Mammary epithelial cell (primary cell): ENCODE data around the gene PANK1.

ENCODE experiments used
- EZH2 ChIP-seq: IDR thresholded peaks from 2 replicates; pipeline ENCODE4 v1.6.1; 2012; ENCODE audit warnings: low read length, inconsistent platforms, borderline replicate concordance
- TF ChIP-seq, protein P1 (sequence below), 2 donors: IDR thresholded peaks in 1 of 2; conservative IDR thresholded peaks in 1 of 2; 2 replicates each; pipeline ENCODE4 v1.5.1; 2011 to 2012; ENCODE audit warnings: inconsistent platforms in 2 of 2, low read length in 2 of 2, mild to moderate bottlenecking in 2 of 2, control low read depth in 1 of 2, low read depth in 1 of 2; ENCODE audit not compliant: insufficient read depth in 1 of 2; ENCODE audit errors: extremely low read depth in 1 of 2

DNA sequence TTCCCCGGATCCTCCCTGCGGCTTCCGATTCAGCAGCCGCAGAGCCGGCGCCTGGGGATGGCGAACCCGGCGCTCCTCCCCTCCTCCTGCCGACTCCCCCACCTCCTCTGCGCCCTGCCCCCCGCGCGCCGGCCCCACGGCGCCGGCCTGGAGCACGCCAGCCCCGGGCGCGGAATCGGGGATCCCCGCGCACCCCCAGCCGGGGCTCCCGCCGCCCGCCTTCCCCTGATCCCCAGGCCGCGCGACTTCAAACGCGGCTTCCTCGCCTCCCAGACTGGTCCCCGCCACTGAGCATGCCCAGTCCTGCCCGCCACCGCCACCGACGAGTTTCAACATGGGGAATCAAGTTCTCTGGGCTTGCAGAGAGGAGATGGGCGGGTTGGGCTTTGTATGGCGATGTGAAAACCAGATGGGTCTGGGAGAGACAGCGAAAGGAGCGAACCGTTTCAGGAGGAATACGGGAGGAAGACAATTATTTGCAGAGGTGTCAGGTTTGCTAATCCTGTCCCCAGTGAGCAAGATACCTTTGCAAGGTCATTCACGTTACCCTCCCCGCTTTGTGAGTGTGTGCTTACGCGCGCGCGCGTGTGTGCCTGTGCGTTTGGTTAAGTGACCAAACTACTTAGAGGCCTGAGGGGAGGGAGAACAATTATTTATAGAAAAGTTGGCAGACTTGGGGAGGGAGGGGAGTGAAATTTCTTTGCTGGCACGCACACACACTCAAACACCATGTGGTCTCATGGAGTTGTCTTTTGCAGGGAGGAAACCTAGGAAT lies at the start of gene PANK1:
- TF ChIP-seq, protein P1, sequence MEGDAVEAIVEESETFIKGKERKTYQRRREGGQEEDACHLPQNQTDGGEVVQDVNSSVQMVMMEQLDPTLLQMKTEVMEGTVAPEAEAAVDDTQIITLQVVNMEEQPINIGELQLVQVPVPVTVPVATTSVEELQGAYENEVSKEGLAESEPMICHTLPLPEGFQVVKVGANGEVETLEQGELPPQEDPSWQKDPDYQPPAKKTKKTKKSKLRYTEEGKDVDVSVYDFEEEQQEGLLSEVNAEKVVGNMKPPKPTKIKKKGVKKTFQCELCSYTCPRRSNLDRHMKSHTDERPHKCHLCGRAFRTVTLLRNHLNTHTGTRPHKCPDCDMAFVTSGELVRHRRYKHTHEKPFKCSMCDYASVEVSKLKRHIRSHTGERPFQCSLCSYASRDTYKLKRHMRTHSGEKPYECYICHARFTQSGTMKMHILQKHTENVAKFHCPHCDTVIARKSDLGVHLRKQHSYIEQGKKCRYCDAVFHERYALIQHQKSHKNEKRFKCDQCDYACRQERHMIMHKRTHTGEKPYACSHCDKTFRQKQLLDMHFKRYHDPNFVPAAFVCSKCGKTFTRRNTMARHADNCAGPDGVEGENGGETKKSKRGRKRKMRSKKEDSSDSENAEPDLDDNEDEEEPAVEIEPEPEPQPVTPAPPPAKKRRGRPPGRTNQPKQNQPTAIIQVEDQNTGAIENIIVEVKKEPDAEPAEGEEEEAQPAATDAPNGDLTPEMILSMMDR (conservative IDR thresholded peaks at IDR 0.05 in 1 of 2, IDR thresholded peaks at IDR 0.05 in 1 of 2; ENCODE audit: extremely low read depth in 1 of 2, insufficient read depth in 1 of 2, low read depth in 1 of 2, low read length in 2 of 2): no peak
- no peak for TF ChIP-seq EZH2
